NB4 (cell line): ENCODE data around the gene ENC1.
A peak's percentile ranks its signal among the peaks of the same experiment; 100 is the strongest.

ENCODE experiments used
- DNase-seq: peaks from one replicate; pipeline ENCODE4 v3.0.0; 2010; ENCODE audit warnings: low read depth
- H3K4me3 ChIP-seq: one replicate; pipeline ENCODE4 v1.5.1; 2011; ENCODE audit warnings: mild to moderate bottlenecking, low read depth, low read length, moderate library complexity
- MYC ChIP-seq: IDR thresholded peaks from 2 replicates; pipeline ENCODE4 v1.6.1; 2011; ENCODE audit warnings: low read depth, low read length
- POLR2A ChIP-seq: IDR thresholded peaks from 2 replicates; pipeline ENCODE4 v1.6.1; 2011; ENCODE audit warnings: mild to moderate bottlenecking; ENCODE audit not compliant: insufficient read length; ENCODE audit errors: extremely low read depth
- TF ChIP-seq, protein P1 (sequence below): IDR thresholded peaks from 2 replicates; pipeline ENCODE4 v1.6.1; 2011; ENCODE audit warnings: low read depth, low read length
- TF ChIP-seq, protein P2 (sequence below): IDR thresholded peaks from one replicate; pipeline ENCODE4 v1.5.1; 2012; ENCODE audit warnings: low read depth, low read length

The ENC1 gene, protein sequence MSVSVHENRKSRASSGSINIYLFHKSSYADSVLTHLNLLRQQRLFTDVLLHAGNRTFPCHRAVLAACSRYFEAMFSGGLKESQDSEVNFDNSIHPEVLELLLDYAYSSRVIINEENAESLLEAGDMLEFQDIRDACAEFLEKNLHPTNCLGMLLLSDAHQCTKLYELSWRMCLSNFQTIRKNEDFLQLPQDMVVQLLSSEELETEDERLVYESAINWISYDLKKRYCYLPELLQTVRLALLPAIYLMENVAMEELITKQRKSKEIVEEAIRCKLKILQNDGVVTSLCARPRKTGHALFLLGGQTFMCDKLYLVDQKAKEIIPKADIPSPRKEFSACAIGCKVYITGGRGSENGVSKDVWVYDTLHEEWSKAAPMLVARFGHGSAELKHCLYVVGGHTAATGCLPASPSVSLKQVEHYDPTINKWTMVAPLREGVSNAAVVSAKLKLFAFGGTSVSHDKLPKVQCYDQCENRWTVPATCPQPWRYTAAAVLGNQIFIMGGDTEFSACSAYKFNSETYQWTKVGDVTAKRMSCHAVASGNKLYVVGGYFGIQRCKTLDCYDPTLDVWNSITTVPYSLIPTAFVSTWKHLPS

DNA sequence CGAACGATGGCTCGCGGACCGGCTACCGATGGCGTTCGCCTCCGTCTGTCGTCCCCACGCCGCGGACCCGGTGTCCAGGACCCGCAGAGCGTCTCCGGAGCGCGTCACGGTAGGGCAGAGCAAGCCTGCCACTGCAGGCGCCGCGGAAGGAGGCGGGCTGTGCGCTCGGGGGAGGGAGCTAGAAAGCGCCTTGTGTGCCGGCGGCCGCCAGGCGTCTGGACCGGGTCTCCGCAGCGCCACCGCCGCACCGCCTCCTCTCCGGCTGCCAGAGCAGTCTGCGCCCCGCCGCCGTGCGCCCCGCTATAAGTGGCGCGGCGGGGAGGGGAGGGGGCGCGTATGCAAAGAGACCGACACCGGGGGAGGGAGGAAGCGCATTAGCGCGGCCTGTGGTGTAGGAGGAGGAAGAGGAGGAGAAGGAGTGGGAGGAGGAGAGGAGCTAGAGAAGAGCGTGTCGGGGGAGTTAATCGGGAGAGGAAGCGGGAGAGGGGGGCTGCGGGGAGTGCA is at the start of gene ENC1:
Gene ENC1, minus strand, starts transcription at position 279 of the 504 bp plus-strand sequence. CDS start 4,243 bp downstream, outside the sequence.
- TF ChIP-seq MYC (peak; percentile 31; the same call in 1 of the 2 replicates), POLR2A (peak; percentile 68)
- TF ChIP-seq, protein P1, sequence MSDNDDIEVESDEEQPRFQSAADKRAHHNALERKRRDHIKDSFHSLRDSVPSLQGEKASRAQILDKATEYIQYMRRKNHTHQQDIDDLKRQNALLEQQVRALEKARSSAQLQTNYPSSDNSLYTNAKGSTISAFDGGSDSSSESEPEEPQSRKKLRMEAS = no peak; the same call in 1 of the 2 replicates
- TF ChIP-seq, protein P2, sequence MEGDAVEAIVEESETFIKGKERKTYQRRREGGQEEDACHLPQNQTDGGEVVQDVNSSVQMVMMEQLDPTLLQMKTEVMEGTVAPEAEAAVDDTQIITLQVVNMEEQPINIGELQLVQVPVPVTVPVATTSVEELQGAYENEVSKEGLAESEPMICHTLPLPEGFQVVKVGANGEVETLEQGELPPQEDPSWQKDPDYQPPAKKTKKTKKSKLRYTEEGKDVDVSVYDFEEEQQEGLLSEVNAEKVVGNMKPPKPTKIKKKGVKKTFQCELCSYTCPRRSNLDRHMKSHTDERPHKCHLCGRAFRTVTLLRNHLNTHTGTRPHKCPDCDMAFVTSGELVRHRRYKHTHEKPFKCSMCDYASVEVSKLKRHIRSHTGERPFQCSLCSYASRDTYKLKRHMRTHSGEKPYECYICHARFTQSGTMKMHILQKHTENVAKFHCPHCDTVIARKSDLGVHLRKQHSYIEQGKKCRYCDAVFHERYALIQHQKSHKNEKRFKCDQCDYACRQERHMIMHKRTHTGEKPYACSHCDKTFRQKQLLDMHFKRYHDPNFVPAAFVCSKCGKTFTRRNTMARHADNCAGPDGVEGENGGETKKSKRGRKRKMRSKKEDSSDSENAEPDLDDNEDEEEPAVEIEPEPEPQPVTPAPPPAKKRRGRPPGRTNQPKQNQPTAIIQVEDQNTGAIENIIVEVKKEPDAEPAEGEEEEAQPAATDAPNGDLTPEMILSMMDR = peak; percentile 4
- H3K4me3 ChIP-seq = peak within 1 kb of the TSS; percentile 83
- DNase-seq = peak; percentile 96

DNA sequence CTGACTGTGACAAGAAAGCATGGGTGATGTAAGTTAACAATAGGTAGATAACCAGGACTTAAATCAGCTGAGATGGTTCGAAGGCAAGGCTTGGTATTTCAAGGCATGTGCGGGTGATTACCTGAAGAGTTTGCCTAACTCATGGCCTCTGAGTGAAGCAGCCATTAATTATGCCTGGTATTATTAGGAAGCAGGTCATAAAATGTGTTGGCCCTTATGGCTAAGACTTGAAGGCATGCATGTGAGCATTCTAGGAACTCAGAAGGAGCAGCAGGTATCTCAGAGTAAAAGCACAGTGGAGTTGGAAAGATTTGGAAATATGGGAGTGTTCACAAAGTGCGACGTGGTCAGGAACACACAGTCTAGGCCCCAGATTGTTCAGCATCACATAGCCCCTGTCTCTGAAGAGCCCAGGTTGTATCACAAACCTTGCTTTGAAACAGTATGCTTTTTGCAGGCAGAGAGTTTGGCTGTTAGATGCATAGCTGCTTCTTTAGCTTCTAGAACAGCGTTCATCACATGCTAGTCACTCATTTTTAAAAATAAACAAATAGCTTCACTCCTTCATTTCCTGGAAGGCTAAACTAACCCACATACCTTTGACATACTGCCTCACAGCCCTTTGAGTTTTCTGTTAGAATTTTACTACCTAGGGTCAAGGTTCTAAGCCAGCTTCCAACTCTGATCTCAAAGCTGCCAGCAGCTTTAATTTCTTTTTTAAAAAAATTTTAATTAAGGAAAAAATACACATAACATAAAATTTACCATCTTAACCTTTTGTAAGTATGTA is 46.6 kb upstream of the ENC1 start:
- no peak for DNase-seq
- TF ChIP-seq MYC = no peak
- no peak for TF ChIP-seq POLR2A
- TF ChIP-seq, protein P1 = no peak
- TF ChIP-seq, protein P2 = no peak
- H3K4me3 ChIP-seq = no peak overlapping the region

DNA sequence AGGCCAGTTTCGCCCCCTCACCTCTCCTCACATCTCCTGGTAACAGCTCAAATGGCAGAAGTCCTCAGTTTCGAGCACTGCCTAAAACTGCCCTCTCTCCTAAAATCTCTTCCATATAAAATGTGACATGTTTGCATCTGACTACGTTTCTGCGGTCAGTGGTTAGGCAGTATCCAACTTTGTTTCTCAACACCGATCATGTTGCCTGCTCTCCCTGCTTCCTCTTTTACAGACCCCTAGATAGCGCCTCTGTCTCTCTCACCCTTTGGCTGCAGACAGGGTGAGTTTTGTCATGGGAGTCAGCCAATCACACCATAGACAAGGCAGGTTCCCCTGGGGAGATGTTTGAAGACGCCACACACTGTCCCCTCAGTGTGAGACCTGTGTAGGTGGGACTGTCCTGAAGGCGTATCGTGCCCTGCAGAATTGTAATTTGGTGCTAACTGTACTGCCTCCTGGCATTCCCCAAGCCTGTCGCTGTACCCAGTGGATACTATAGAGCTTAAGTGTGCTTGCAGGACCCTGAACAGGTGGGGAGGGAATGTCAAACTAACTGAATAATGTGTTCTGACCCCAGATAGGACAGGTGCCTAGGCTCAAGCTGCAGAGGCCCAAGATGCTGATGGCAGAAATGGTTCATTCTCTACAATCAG is 45.6 kb upstream of the ENC1 start:
- peak overlapping the region; percentile 62 for H3K4me3 ChIP-seq
- TF ChIP-seq MYC (peak; percentile 78; the same call in 1 of the 2 replicates), POLR2A (no peak)
- TF ChIP-seq, protein P1 = peak; percentile 66; the same call in 1 of the 2 replicates
- TF ChIP-seq, protein P2 = no peak
- DNase-seq = peak; percentile 92

DNA sequence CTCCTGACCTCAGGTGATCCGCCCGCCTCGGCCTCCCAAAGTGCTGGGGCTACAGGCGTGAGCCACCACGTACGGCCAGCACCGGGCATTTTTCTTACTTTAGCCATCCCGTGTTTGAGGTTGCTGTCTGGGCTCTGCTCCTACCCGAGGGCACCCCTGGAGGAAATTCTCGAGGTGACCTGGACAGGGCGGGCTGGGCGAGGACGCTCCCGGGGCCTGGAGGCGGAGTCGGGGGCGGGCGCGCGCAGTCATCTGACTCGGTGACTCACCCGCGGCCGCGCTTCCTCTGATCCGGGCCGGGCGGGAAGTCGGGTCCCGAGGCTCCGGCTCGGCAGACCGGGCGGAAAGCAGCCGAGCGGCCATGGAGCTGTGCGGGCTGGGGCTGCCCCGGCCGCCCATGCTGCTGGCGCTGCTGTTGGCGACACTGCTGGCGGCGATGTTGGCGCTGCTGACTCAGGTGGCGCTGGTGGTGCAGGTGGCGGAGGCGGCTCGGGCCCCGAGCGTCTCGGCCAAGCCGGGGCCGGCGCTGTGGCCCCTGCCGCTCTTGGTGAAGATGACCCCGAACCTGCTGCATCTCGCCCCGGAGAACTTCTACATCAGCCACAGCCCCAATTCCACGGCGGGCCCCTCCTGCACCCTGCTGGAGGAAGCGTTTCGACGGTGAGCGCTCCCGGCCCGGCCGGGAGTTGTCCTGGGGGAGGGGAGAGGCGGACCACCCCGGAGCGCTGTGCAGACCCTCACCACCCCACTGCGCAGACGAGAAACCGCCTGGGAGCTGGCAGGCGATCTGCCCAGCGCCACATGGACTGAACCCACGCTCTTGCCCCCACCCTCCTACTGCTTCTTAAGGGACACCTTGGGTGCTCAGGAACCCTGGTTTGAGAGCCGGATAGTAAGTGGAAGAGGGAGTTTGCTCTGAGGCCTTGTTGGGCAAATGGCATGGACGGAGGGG is 44.6 kb upstream of the ENC1 start, which contains the start of gene HEXB:
Gene HEXB, plus strand, starts transcription at position 334 of the 952 bp plus-strand sequence. Its CDS starts 28 bp downstream, at position 362.
- peak within 1 kb of the TSS; percentile 62 for H3K4me3 ChIP-seq
- TF ChIP-seq POLR2A = peak; percentile 63
- TF ChIP-seq, protein P1 = no peak
- no peak for TF ChIP-seq MYC
- TF ChIP-seq, protein P2 = no peak
- peak; percentile 84 for DNase-seq
